Measurements from ENCODE around the gene LIAS. TPM values are rescaled to one million over a fixed set of nuclear protein-coding genes. Genes with fewer than 3 reads are reported as not detected.
"Not testable (repeated sequence)": the region's sequence is repeated elsewhere in the genome, so short reads cannot be mapped to it uniquely, and the experiment has no call there.

LIAS gene
- 27.1 TPM for polyA plus RNA-seq (2012; ENCODE audit: missing spikeins)

DNA sequence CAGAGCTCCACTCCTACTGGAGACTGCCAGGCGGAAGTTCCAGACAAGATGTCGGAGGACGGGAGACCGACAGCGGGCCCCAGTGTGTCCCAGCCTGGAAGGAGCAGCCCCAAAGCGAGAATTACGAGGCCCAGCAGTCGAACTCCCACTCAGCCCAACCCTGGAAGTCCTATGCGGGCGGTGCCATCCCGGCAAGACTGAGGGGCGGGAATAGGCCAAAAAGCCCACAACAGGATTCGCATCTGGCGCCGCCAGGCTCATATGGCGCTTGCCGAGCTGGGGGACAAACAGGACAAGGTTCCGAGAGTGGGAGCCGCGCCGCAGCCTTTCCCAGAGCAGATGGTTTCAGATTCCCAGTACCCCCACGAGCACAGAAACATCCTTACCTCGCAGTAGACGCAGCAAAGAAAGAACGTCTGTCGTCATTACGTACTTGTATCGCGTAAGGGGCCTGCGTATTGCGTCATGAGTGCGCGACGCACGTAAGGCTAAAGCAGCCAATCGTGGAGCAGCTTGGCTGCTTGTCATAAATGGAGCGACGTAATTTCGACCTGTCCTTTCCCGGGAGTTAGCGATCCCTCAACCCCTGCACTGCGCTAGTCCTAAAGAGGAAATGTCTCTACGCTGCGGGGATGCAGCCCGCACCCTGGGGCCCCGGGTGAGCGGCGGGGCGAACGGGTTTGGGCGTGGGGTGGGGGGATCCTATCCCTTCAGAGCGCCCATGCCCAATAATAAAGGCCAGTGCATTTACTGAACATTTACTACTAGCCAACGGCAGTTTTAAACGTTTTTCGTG is at the start of gene LIAS, which contains the start of gene RPL9:
Gene LIAS (plus strand): TSS at position 552 of the 796 bp plus-strand sequence. CDS start 62 bp downstream, at position 614.
Gene RPL9 (minus strand): TSS at position 418 of the 796 bp plus-strand sequence. CDS start 483 bp downstream, outside the sequence.
- TF ChIP-seq TAF1 (IDR thresholded peaks at IDR 0.05; ENCODE audit: borderline replicate concordance, low read depth, low read length) (peak; percentile 99), POLR2AphosphoS5 (IDR thresholded peaks at IDR 0.05; ENCODE audit: low read depth, low read length) (peak; percentile 99), POLR2A (IDR thresholded peaks at IDR 0.05; ENCODE audit: low read depth, low read length) (peak; percentile 100)
- peak; percentile 99 for FAIRE-seq

GRCh38 chr4:39410415-39410814 is 48.4 kb upstream of the LIAS start:
- no peak for TF ChIP-seq TAF1 (IDR thresholded peaks at IDR 0.05; ENCODE audit: borderline replicate concordance, low read depth, low read length)
- no peak for TF ChIP-seq POLR2AphosphoS5 (IDR thresholded peaks at IDR 0.05; ENCODE audit: low read depth, low read length)
- TF ChIP-seq POLR2A (IDR thresholded peaks at IDR 0.05; ENCODE audit: low read depth, low read length) = no peak
- no peak for DNase-seq (ENCODE audit: insufficient read length)

More for the DNA sequence above, at the start of gene LIAS, which contains the start of gene RPL9:
- DNase-seq (ENCODE audit: insufficient read length) = peak; percentile 76

GRCh38 chr4:39411561-39411960 is 47.3 kb upstream of the LIAS start:
- not testable (repeated sequence) for FAIRE-seq

More at GRCh38 chr4:39410415-39410814, 48.4 kb upstream of the LIAS start:
- no peak for FAIRE-seq

DNA sequence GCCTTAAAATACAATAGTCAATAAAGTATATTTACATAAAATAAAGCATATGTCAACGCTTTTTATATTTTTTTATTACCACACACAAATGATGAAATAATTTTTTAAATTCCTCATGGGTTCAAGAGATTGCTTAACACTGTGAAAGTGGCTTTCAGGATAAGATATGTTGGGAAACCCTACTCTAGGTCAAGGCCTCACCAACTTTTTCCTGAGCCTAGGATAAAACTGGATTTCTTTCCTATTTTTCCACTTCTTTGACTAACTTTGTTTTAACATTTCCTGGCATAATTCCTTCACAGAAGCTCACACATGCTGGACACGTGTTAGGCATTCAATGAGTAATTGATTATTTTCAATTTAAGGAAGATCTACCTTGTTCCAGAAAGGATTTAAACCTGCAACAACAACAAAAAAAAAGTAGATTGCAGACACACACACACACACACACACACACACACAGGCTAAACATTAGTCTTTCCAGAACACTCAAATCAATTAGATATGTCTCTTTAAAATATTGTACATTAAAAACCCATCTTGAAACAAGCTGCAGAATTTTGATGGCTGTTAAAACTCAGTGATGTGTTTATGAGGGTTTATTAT is 43.1 kb upstream of the LIAS start:
- TF ChIP-seq POLR2A (IDR thresholded peaks at IDR 0.05; ENCODE audit: low read depth, low read length) (no peak), TAF1 (IDR thresholded peaks at IDR 0.05; ENCODE audit: borderline replicate concordance, low read depth, low read length) (no peak)
- FAIRE-seq (no peak), DNase-seq (ENCODE audit: insufficient read length) (no peak)

More at GRCh38 chr4:39411561-39411960, 47.3 kb upstream of the LIAS start:
- not testable (repeated sequence) for DNase-seq (ENCODE audit: insufficient read length)

GRCh38 chr4:39422247-39422646 is 36.6 kb upstream of the LIAS start:
- FAIRE-seq (no peak), DNase-seq (ENCODE audit: insufficient read length) (no peak)
- TF ChIP-seq POLR2AphosphoS5 (IDR thresholded peaks at IDR 0.05; ENCODE audit: low read depth, low read length) (no peak), TAF1 (IDR thresholded peaks at IDR 0.05; ENCODE audit: borderline replicate concordance, low read depth, low read length) (no peak)

DNA sequence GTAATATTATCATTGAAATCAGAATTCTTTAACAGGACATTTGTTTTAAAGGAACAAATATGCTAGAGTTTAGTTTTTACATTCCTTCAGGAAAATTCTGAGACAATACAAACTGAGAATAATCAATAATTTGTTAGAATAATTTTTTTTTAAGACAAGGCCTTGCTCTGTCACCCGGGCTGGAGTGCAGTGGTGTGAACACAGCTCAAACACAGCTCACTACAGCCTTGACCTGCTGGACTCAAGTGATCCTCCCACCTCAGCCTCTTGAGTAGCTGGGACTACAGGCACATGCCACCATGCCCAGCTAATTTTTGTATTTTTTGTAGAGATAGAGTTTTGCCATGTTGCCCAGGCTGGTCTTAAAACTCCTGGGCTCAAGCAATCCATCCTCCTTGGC is 33.6 kb upstream of the LIAS start:
- not testable (repeated sequence) for DNase-seq (ENCODE audit: insufficient read length); FAIRE-seq

- FAIRE-seq = no peak
Observed at GRCh38 chr4:39426728-39427127, 32.1 kb upstream of the LIAS start.

GRCh38 chr4:39427520-39428114 is 31.2 kb upstream of the LIAS start:
- no peak for TF ChIP-seq POLR2A (IDR thresholded peaks at IDR 0.05; ENCODE audit: low read depth, low read length)
- no peak for TF ChIP-seq POLR2AphosphoS5 (IDR thresholded peaks at IDR 0.05; ENCODE audit: low read depth, low read length)
- no peak for TF ChIP-seq TAF1 (IDR thresholded peaks at IDR 0.05; ENCODE audit: borderline replicate concordance, low read depth, low read length)
- no peak for FAIRE-seq
- DNase-seq (ENCODE audit: insufficient read length) = no peak

More at GRCh38 chr4:39426728-39427127, 32.1 kb upstream of the LIAS start:
- TF ChIP-seq POLR2AphosphoS5 (IDR thresholded peaks at IDR 0.05; ENCODE audit: low read depth, low read length) (no peak), POLR2A (IDR thresholded peaks at IDR 0.05; ENCODE audit: low read depth, low read length) (no peak), TAF1 (IDR thresholded peaks at IDR 0.05; ENCODE audit: borderline replicate concordance, low read depth, low read length) (no peak)
- DNase-seq (ENCODE audit: insufficient read length) = no peak

GRCh38 chr4:39429476-39430334 is 29.2 kb upstream of the LIAS start:
- FAIRE-seq (no peak), DNase-seq (ENCODE audit: insufficient read length) (no peak)
- TF ChIP-seq POLR2AphosphoS5 (IDR thresholded peaks at IDR 0.05; ENCODE audit: low read depth, low read length) (no peak), POLR2A (IDR thresholded peaks at IDR 0.05; ENCODE audit: low read depth, low read length) (no peak), TAF1 (IDR thresholded peaks at IDR 0.05; ENCODE audit: borderline replicate concordance, low read depth, low read length) (no peak)

DNA sequence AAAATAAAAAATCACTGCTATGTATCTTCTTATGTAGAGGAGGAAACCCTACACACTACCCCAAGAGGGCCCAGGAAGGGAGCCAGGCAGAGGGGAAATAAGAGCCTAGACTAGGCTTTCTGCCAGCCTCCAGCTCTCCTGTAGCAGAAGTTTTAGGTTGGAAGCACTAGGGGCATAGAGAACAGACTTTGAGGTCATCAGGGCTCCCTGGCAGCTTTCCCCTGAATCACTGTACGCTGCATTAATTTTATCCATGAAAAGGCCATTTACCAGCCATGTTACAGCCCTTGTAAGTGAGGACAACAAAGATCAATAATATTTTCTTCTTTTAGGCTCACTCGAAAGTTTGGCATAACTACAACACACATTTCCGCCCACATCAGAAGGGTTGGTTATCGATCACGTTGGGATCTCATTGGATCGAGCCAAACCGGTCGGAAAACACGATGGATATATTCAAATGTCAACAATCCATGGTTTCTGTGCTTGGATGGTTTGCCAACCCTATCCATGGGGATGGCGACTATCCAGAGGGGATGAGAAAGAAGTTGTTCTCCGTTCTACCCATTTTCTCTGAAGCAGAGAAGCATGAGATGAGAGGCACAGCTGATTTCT is 24.9 kb upstream of the LIAS start:
- FAIRE-seq (no peak), DNase-seq (ENCODE audit: insufficient read length) (no peak)
- TF ChIP-seq POLR2A (IDR thresholded peaks at IDR 0.05; ENCODE audit: low read depth, low read length) = no peak
- no peak for TF ChIP-seq POLR2AphosphoS5 (IDR thresholded peaks at IDR 0.05; ENCODE audit: low read depth, low read length)
- no peak for TF ChIP-seq TAF1 (IDR thresholded peaks at IDR 0.05; ENCODE audit: borderline replicate concordance, low read depth, low read length)

All from GM12892 (cell line).